ENCODE measurements around the gene CRIP3. TPM values are rescaled to one million over a fixed set of nuclear protein-coding genes. Genes with fewer than 3 reads are reported as not detected.
"Not testable (repeated sequence)": the region's sequence is repeated elsewhere in the genome, so short reads cannot be mapped to it uniquely, and the experiment has no call there.

CRIP3 gene
- total RNA-seq, result 1 to 10 TPM; 3.6 to 5.3 (median 4.3) TPM
- total RNA-seq (2013), result 14.1 TPM

- no peaks in the 10 kb centered on the region for H3K36me3 Mint-ChIP-seq
- Histone ChIP-seq H3K27me3 (ENCODE audit: control insufficient read depth, insufficient read depth, low read length) (no peaks in the 10 kb centered on the region), H3K4me3 (ENCODE audit: low read length) (peak within 1 kb of the TSS; percentile 26), H3K36me3 (ENCODE audit: control insufficient read depth, insufficient read depth, low read length) (no peaks in the 10 kb centered on the region), H3K4me1 (ENCODE audit: control insufficient read depth, insufficient read depth, low read length) (peaks cover 13% of the 10 kb centered on the region), H3K9me3 (ENCODE audit: control insufficient read depth, insufficient read depth, low read length) (no peaks in the 10 kb centered on the region), H3K27ac (ENCODE audit: low read length) (no peak within 1 kb of the TSS)
- DNase-seq, result peak; percentile 33 to 72
- 9% methylated on average over 39 of the region's 39 CpGs for WGBS (ENCODE audit: insufficient coverage)
- peaks cover 0 to 9% of the 10 kb centered on the region in 2 donors for H3K4me1 Mint-ChIP-seq
- peak; percentile 67 to 91 (median 86) for ATAC-seq
- peak within 1 kb of the TSS; percentile 75 for H3K4me3 Mint-ChIP-seq
- TF ChIP-seq CTCF (IDR thresholded peaks at IDR 0.05), result peak; percentile 36
- H3K27ac Mint-ChIP-seq, result peak within 1 kb of the TSS in 1 of 2 donors; percentile 52
- H3K9me3 Mint-ChIP-seq, result no peaks in the 10 kb centered on the region
- intact Hi-C loops (cut with micrococcal nuclease), result loop anchor here (1.0 to 2.0 kb wide), 2 partner anchors 90 to 198 kb away; no protein-coding TSS in a partner anchor
- peaks cover 3 to 9% of the 10 kb centered on the region in 2 donors for H3K27me3 Mint-ChIP-seq (ENCODE audit: low read depth in 2 of 2)
These were observed at the start of gene CRIP3 for GRCh38 chr6:43308101-43308989. Gene CRIP3, minus strand, starts transcription at chr6:43308826. Its CDS starts 34 bp downstream, at chr6:43308792.

- peaks cover 71% of the 10 kb centered on the region for H3K36me3 ChIP-seq (ENCODE audit: control insufficient read depth, insufficient read depth, low read length)
- no peaks in the 10 kb centered on the region for H3K4me1 ChIP-seq (ENCODE audit: control insufficient read depth, insufficient read depth, low read length)
- H3K9me3 Mint-ChIP-seq, result no peaks in the 10 kb centered on the region
- H3K27me3 ChIP-seq (ENCODE audit: control insufficient read depth, insufficient read depth, low read length), result no peaks in the 10 kb centered on the region
- H3K4me3 ChIP-seq (ENCODE audit: low read length), result no peak overlapping the region
- H3K9me3 ChIP-seq (ENCODE audit: control insufficient read depth, insufficient read depth, low read length), result no peaks in the 10 kb centered on the region
- H3K27ac ChIP-seq (ENCODE audit: low read length), result no peak overlapping the region
- H3K4me3 Mint-ChIP-seq, result no peak overlapping the region
- peaks cover 25% of the 10 kb centered on the region for H3K36me3 Mint-ChIP-seq
- 100% methylated on average over 2 of the region's 2 CpGs for WGBS (ENCODE audit: insufficient coverage)
- no peaks in the 10 kb centered on the region for H3K27me3 Mint-ChIP-seq (ENCODE audit: low read depth in 2 of 2)
- DNase-seq, result peak in 1 of 2 donors; percentile 21
- no peak for ATAC-seq
- no peak overlapping the region for H3K27ac Mint-ChIP-seq
- intact Hi-C loops (cut with micrococcal nuclease), result no loop called here
- no peak for TF ChIP-seq CTCF (IDR thresholded peaks at IDR 0.05)
- H3K4me1 Mint-ChIP-seq, result peaks cover 15 to 22% of the 10 kb centered on the region in 2 donors
These were observed 47.4 kb upstream of the CRIP3 start for GRCh38 chr6:43355862-43356590.

GRCh38 chr6:43351951-43352350 lies 43.3 kb upstream of the CRIP3 start:
- H3K27ac Mint-ChIP-seq; H3K4me3 ChIP-seq (ENCODE audit: low read length); H3K9me3 ChIP-seq (ENCODE audit: control insufficient read depth, insufficient read depth, low read length); H3K27ac ChIP-seq (ENCODE audit: low read length); H3K4me3 Mint-ChIP-seq; ATAC-seq; H3K4me1 ChIP-seq (ENCODE audit: control insufficient read depth, insufficient read depth, low read length); DNase-seq; H3K27me3 Mint-ChIP-seq (ENCODE audit: low read depth in 2 of 2); H3K27me3 ChIP-seq (ENCODE audit: control insufficient read depth, insufficient read depth, low read length); intact Hi-C loops (cut with micrococcal nuclease); H3K9me3 Mint-ChIP-seq; H3K4me1 Mint-ChIP-seq: not testable (repeated sequence)
- peaks cover 17% of the 10 kb centered on the region for H3K36me3 Mint-ChIP-seq
- 88% methylated on average over 5 of the region's 5 CpGs for WGBS (ENCODE audit: insufficient coverage)
- peaks cover 68% of the 10 kb centered on the region for H3K36me3 ChIP-seq (ENCODE audit: control insufficient read depth, insufficient read depth, low read length)

GRCh38 chr6:43347444-43347843 lies 38.8 kb upstream of the CRIP3 start:
- WGBS (ENCODE audit: insufficient coverage), result 96% methylated on average over 3 of the region's 3 CpGs

More at GRCh38 chr6:43347444-43347843, 38.8 kb upstream of the CRIP3 start:
- ATAC-seq (no peak), DNase-seq (no peak)
- Histone ChIP-seq H3K27ac (ENCODE audit: low read length) (no peak overlapping the region), H3K36me3 (ENCODE audit: control insufficient read depth, insufficient read depth, low read length) (peaks cover 71% of the 10 kb centered on the region), H3K9me3 (ENCODE audit: control insufficient read depth, insufficient read depth, low read length) (no peaks in the 10 kb centered on the region), H3K4me1 (ENCODE audit: control insufficient read depth, insufficient read depth, low read length) (no peaks in the 10 kb centered on the region), H3K27me3 (ENCODE audit: control insufficient read depth, insufficient read depth, low read length) (no peaks in the 10 kb centered on the region), H3K4me3 (ENCODE audit: low read length) (no peak overlapping the region)
- no peak for TF ChIP-seq CTCF (IDR thresholded peaks at IDR 0.05)
- Mint-ChIP-seq H3K27ac (no peak overlapping the region), H3K9me3 (no peaks in the 10 kb centered on the region), H3K4me1 (peaks cover 3 to 5% of the 10 kb centered on the region in 2 donors), H3K4me3 (no peak overlapping the region), H3K27me3 (ENCODE audit: low read depth in 2 of 2) (no peaks in the 10 kb centered on the region), H3K36me3 (peaks cover 4% of the 10 kb centered on the region)
- intact Hi-C loops (cut with micrococcal nuclease), result no loop called here
